Neural crest cell (in vitro differentiated cells): ENCODE measurements around the gene IL1R2. TPM values are rescaled to one million over a fixed set of nuclear protein-coding genes. Genes with fewer than 3 reads are reported as not detected.

Experiments used
- DNase-seq: peaks from one replicate; pipeline ENCODE4 v3.0.0; 2021; ENCODE audit warnings: low read depth, mixed read lengths, low spot score
- H3K27ac Mint-ChIP-seq: one replicate; pipeline ENCODE4 v1.8.0; 2021; ENCODE audit warnings: mild to moderate bottlenecking, mixed read lengths; ENCODE audit not compliant: unreplicated experiment
- H3K27me3 Mint-ChIP-seq: 2 replicates; pipeline ENCODE4 v1.8.0; 2021; ENCODE audit warnings: low read depth, mild to moderate bottlenecking, mixed read lengths
- H3K36me3 Mint-ChIP-seq: 2 replicates; pipeline ENCODE4 v1.8.0; 2021; ENCODE audit warnings: low read depth, mild to moderate bottlenecking, mixed read lengths
- H3K4me1 Mint-ChIP-seq: 2 replicates; pipeline ENCODE4 v1.8.0; 2021; ENCODE audit warnings: mixed read lengths
- H3K4me3 Mint-ChIP-seq: one replicate; pipeline ENCODE4 v1.8.0; 2021; ENCODE audit warnings: mild to moderate bottlenecking, mixed read lengths
- H3K9me3 Mint-ChIP-seq: 2 replicates; pipeline ENCODE4 v1.8.0; 2021; ENCODE audit warnings: mixed read lengths
- total RNA-seq: library from RNA; stranded (reverse); gene quantifications from 2 replicates; pipeline ENCODE4 v1.2.1, GENCODE V29; 2021
- TF ChIP-seq, protein P1 (sequence below): fragments of 200-600 bp; sonication (generic); conservative IDR thresholded peaks from 2 replicates; pipeline ENCODE4 v1.5.0; 2021; ENCODE audit warnings: antibody characterized with exemption, mild to moderate bottlenecking

IL1R2 gene
- total RNA-seq, 1 donor from 2014 or later, result not detected

DNA sequence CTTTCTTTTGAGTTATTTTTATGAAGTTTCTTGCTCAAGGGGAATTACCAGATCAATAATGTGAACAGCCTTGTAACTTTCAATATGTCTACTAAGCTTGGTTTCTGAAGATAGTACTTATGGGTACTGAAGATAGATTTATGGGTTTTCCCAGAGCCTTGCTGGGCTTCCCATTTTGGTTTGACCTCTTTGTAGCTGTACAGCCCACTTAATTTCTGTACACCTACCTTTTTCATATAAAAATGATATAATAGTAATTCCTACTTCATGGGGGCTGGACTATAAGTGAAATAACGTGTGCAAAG lies 22.2 kb downstream of the IL1R2 start:
- Mint-ChIP-seq H3K27me3 (no peaks in the 10 kb centered on the region), H3K4me3 (no peak overlapping the region), H3K27ac (no peak overlapping the region), H3K4me1 (no peaks in the 10 kb centered on the region), H3K36me3 (no peaks in the 10 kb centered on the region), H3K9me3 (no peaks in the 10 kb centered on the region)
- TF ChIP-seq, protein P1, sequence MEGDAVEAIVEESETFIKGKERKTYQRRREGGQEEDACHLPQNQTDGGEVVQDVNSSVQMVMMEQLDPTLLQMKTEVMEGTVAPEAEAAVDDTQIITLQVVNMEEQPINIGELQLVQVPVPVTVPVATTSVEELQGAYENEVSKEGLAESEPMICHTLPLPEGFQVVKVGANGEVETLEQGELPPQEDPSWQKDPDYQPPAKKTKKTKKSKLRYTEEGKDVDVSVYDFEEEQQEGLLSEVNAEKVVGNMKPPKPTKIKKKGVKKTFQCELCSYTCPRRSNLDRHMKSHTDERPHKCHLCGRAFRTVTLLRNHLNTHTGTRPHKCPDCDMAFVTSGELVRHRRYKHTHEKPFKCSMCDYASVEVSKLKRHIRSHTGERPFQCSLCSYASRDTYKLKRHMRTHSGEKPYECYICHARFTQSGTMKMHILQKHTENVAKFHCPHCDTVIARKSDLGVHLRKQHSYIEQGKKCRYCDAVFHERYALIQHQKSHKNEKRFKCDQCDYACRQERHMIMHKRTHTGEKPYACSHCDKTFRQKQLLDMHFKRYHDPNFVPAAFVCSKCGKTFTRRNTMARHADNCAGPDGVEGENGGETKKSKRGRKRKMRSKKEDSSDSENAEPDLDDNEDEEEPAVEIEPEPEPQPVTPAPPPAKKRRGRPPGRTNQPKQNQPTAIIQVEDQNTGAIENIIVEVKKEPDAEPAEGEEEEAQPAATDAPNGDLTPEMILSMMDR, result no peak
- DNase-seq, result no peak

DNA sequence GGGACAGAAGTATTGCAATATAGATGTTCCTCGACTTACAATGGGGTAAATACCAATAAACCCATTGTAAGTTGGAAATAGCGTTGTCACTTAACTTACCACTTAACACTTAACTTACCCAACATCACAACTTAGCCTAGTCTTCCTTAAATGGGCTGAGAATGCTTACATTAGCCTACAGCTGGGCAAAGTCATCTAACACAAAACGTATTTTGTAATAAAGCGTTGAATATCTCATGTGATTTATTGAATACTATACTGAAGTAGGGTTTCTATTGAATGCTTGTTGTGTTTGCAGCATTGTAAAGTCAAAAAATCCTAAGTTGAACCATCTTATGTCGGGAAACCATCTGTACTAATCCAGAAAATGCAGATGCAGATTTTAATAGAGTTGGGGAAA lies 23.6 kb downstream of the IL1R2 start:
- Mint-ChIP-seq H3K4me3 (no peak overlapping the region), H3K4me1 (no peaks in the 10 kb centered on the region), H3K27me3 (peaks cover 2% of the 10 kb centered on the region), H3K36me3 (no peaks in the 10 kb centered on the region), H3K9me3 (no peaks in the 10 kb centered on the region), H3K27ac (no peak overlapping the region)
- TF ChIP-seq, protein P1, result no peak
- DNase-seq, result no peak

GRCh38 chr2:102016399-102016955 lies 24.7 kb downstream of the IL1R2 start:
- H3K4me1 Mint-ChIP-seq, result no peaks in the 10 kb centered on the region
- no peak overlapping the region for H3K4me3 Mint-ChIP-seq
- H3K27ac Mint-ChIP-seq, result no peak overlapping the region
- H3K9me3 Mint-ChIP-seq, result no peaks in the 10 kb centered on the region
- H3K27me3 Mint-ChIP-seq, result peaks cover 4% of the 10 kb centered on the region
- no peak for DNase-seq
- TF ChIP-seq, protein P1, result no peak
- no peaks in the 10 kb centered on the region for H3K36me3 Mint-ChIP-seq

GRCh38 chr2:102018823-102019445 lies 27.2 kb downstream of the IL1R2 start:
- Mint-ChIP-seq H3K27me3 (peaks cover 4% of the 10 kb centered on the region), H3K4me3 (no peak overlapping the region), H3K27ac (no peak overlapping the region), H3K4me1 (no peaks in the 10 kb centered on the region), H3K9me3 (no peaks in the 10 kb centered on the region), H3K36me3 (no peaks in the 10 kb centered on the region)
- DNase-seq, result no peak
- TF ChIP-seq, protein P1, result no peak

DNA sequence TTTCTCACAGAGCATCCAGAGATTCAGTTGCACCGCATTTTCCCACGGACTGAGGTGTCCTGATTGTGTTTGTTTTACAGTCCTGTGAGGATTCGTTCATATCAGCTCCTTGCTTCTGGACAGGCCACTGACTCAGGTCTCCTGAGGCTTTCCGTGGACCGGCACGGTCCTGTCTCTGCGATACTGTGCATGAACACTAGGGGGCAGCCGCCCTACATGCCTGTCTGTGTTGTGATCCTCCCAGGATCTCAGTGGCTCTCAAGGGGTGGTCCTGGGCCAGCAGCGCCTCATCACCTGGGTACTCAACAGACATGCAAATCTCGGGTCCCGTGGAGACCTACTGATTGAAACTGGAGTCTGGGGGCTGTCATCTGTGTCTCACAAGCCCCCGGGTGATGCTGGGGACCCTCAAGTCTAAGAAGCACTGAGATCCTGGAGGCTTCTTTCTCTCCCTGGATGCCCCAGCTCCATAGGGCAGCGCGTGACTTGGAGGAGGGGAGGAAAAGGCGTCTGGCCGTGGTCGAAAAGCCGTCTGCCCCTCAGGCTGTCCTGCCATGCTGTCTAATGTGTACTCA lies 28.9 kb downstream of the IL1R2 start:
- no peak overlapping the region for H3K27ac Mint-ChIP-seq
- no peaks in the 10 kb centered on the region for H3K4me1 Mint-ChIP-seq

More for the DNA sequence above, 28.9 kb downstream of the IL1R2 start:
- H3K4me3 Mint-ChIP-seq, result no peak overlapping the region
- peak; percentile 92 for DNase-seq
- TF ChIP-seq, protein P1, result peak; percentile 99
- peaks cover 4% of the 10 kb centered on the region for H3K27me3 Mint-ChIP-seq
- no peaks in the 10 kb centered on the region for H3K36me3 Mint-ChIP-seq
- H3K9me3 Mint-ChIP-seq, result no peaks in the 10 kb centered on the region
